SK-MEL-5 (cell line): ENCODE measurements around the gene PRKAG2. TPM values are rescaled to one million over a fixed set of nuclear protein-coding genes. Genes with fewer than 3 reads are reported as not detected.

Experiments used
- DNase-seq: peaks from one replicate; pipeline ENCODE4 v3.0.0-alpha.2; 2016; ENCODE audit warnings: low read depth, low spot score
- in situ Hi-C: cut with HindIII; loops from 2 replicates; pipeline ENCODE4 v1.10.0; 2016; ENCODE audit warnings: low sequenced_read_pairs, high pct_unique_total_duplicates, low pct_unique_long_range_greater_than_20kb
- total RNA-seq: library from RNA; depleted of rRNA; stranded (reverse); fragments of >200 nt; shearing (Covaris generic); gene quantifications from 2 replicates; pipeline ENCODE4 v1.2.3, GENCODE V29; 2014

The PRKAG2 gene
- total RNA-seq, 1 experiment from 2014 or later = 8.8 TPM

DNA sequence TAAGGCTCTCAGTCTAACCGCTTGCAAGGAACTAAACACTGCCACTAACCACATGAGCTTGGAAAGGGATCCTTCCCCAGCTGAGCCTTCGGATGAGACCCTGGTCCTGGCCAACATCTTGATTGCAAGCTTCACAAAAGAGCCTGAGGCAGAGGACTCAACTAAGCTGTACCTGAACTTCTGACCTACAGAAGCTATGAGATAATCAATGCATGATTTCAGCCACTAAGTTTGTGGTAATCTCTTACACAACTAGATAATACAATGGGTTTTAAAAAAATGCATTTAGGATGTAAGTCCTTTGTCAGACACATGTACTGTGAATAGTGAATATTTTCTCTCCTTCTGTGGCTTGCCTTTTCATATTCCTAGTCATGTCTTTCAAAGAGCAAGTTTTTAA is 231.6 kb downstream of the PRKAG2 start:
- DNase-seq = no peak
- in situ Hi-C loops = no loop called here

DNA sequence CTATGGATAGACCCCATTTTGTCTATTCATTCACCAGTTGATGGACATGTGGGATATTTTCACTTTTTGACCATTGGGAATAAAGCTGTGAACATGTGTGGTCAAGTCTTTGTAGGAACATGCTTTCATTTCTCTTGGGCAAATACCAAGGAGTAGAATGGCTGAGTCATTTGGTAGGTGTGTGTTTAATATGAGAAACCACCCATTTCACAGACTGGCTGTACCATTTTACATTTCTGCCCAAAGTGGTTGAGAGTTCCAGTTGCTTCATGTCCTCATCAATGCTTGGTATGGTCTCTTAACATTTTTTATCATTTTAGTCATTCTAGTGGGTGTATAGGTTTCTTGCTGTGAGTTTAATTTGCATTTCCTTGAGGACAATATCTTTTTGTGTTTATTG is 232.4 kb downstream of the PRKAG2 start:
- in situ Hi-C loops = no loop called here
- DNase-seq = no peak

DNA sequence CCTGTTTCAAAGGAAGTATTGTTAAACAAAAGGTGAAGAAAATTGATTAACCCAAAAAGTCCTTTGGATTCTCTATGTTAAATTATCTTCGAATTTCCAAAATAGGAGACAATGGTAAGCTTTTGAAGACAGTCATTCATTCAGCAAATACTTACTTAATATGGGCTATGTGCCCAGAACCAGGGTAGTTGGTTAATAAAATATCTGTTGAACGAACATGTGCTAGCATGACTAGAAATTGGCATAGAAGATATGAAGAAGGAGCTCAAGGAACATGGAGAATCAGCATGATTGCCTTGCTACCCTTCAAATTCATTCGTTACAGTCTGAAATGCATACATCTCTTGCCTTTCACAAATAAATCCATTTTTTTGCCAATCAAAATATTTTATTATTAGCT is 234.2 kb downstream of the PRKAG2 start:
- DNase-seq = no peak
- in situ Hi-C loops = no loop called here

DNA sequence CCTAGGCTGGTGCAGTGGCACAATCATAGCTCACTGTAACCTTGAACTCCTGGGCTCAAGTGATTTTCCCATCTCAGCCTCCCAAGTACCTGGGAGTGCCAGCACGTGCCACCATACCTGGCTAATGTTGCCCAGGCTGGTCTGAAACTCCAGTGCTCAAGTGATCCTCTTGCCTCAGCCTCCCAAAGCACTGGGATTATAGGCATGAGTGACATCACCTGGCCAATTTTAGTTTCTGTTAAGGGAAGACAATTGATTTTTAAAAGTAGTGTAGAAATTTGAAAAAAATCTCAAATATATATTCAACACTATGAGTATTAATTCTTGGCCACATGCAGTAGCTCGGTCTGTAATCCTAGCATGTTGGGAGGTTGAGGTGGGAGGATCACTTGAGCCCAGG is 235.3 kb downstream of the PRKAG2 start:
- in situ Hi-C loops = no loop called here

DNA sequence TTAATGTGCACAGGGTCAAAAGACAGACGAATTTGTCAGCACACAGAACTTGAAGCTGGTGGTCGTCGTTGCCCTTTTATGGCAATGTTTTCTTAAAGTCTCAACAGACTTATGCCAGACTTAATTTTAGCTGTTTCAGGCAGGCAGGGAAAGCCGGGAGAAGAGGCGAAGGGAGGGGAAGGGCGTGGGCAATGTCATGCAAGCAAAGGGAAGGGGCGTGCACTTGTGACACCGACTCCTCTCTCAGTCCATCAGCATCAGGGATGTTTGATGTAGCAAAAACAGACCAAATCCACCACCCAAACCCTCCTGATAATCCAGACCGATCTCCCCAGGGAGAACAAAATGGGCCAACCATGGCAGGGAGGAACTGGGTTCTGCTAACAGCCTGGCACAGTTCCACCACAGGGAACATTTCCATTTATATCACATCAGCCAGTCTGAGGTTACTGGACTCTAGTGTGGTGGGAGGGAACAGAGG is 239.1 kb downstream of the PRKAG2 start:
- in situ Hi-C loops = no loop called here
- no peak for DNase-seq

More for the DNA sequence above, 235.3 kb downstream of the PRKAG2 start:
- no peak for DNase-seq

DNA sequence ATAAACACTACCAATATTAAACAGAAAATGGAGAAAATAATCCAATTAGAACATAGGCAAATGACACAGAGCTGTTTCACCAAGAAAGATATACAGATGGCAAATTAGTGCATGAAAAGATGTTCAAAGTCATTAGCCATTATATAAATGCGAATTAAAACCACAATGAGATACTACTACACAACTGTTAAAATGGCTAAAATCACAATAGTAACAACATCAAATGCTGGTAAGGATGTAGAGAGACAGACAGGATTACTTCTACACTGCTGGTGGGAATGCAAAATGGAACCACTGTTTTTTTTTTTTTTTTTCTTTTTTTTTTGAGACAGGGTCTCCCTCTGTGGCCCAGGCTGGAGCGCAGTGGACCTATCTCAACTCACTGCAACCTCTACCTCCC is 242.3 kb downstream of the PRKAG2 start:
- in situ Hi-C loops = no loop called here
- DNase-seq = no peak

DNA sequence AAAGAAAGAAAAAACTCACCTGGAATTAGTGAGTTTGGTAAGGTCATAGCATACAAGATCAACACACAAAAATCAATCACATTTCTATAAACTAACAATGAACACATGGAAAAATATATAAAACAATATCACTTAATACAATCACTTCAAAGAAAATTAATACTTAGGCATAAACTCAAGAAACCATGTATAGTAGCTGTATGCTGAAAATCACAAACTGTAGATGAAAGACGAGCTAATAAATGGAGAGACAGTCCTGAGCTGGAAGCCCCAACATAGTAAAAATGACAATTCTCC is 243.5 kb downstream of the PRKAG2 start:
- in situ Hi-C loops = no loop called here
- DNase-seq = no peak

DNA sequence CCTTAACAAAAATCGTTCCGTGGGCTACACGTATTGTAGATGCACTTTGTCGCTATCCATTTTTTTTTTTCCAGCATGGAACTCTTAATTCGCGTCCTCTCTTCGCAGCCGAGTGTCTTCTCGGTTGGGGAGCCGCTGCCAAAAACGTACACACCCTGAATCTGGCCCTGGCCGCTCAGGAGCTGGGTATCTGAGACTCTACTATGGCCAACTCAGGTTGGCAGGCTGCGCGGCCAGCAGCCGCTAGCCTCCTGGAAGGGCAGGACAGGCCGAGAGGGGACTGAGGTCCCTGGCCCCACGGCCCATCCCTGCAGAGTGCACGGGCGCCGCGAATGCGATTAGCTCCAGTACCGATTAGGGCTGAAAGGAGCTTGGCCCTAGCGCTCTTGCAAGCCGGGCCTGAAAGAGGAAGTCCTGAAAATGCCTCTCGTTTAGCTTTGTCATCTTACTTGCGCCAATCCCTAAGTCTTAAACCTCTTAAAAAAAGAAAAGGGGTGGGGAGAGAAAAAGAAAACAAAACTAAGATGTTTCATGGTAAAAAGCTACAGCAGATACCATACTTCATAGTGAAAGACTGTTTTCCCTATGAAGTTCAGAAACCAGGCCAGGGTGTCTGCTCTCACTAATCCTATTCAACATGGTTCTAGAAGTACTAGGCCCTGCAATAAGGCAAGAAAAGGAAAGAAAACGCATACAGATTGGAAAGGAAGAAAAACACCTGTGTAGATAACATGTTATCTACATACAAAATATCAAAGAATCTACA is 244.0 kb downstream of the PRKAG2 start:
- DNase-seq = no peak
- in situ Hi-C loops = no loop called here

DNA sequence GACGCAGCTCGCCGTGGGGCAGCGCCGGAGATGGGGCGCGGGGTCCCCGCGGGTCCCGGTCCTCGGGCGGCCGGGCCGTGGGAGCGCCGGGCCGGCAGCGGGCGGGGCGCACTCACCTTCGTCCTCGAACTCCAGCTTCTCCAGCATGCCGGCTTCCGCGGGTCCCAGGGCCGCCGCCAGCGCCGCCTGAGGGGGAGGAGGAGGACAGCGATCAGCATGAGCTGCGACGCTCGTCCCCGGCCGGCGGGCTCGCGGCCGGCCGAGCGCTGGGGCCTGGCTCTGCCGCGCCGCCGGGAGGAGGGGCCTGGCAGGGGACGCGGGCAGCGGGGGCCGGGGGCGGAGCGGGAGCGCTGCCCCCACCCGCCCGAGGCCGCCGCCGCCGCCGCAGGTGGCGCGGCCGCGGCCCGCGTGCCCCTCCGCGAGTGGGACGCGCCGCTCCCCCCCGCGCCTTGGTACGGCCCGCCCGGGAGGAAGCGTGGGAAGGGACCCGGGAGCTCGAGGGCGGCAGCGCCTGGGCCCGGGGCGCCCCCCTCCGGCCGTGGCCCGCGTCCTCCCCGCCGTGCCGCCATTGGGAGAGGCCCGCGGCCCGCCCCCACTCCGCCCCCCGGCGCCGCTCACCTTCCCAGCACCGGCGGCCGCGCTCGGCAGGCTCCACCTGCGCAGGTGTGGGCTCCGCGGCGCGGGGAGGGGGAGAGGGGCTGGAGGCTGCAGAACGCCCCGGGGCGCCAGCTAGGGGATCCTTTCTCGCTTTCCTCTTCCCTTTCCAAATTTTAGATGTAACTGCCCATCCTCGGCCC is 244.8 kb downstream of the PRKAG2 start:
- in situ Hi-C loops = no loop called here
- DNase-seq = peak; percentile 59

DNA sequence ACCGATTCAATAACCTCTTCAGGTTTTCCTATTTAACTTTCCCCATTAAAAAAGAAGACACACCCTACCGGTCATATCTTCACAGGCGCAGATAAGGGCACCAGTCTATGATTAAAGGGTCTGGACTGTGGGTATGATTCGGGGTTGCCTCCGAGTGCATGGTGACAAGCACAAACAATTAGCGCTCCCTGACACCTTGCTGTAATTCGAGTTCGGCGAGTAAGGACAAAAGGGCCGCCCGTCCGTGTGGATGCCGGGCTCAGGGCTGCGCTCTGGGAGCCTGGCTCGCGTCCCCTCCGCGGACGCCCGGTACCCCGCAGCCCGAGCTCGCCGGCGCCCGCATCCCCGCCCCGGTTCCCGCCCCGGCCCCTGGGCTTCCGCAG is 245.4 kb downstream of the PRKAG2 start:
- in situ Hi-C loops = no loop called here
- DNase-seq = peak; percentile 38

DNA sequence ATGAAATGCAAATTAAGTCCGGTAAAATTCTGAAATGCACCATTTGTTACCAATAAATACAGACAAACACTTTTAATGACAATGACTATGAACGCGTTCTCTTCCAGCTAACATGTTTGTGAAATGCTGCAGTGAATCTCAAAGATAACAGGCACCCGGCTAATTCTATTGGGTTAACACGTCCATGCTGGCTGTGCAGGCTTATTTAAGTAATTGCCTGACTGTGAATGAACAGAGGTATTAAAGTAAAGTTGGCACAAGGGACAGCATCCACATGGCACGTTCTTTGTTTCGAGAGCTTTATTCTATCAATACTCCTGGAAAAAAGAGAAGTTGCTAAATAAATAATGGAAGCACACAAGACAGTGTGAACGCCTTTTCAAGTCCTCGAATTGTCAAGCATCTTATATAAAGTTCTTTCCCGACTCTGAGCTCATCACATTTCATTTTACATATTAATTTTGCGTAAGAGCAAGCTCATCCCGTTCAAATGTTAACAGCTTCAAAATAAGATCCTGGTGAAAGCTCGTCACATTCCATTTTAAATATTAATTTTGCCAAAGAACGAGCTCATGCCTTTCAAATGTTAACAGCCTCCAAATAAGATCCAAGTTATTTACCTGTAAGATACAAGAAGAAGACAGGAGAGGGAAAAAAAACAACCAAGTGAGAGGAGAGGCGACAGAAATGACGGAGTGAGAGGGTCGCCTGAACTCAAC is 245.9 kb downstream of the PRKAG2 start:
- DNase-seq = no peak
- in situ Hi-C loops = no loop called here

DNA sequence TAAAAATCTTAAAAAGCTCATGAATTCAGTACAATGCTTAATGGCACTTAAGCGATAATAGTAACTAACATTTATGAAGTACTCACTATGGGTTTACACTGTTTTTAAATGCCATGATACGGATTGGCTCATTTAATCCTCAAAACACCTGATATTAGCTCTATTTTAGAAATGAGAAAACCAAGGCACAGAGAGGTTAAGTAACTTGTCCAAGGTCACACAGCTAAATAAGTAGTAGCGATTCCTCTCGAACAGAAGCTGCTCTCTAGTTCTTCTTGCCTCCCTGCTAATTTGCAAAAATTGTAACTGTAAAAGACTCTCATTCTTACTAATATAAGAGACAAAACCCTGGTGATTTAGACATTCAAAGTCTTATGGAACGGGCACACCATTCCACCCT is 246.6 kb downstream of the PRKAG2 start:
- DNase-seq = no peak
- in situ Hi-C loops = no loop called here

DNA sequence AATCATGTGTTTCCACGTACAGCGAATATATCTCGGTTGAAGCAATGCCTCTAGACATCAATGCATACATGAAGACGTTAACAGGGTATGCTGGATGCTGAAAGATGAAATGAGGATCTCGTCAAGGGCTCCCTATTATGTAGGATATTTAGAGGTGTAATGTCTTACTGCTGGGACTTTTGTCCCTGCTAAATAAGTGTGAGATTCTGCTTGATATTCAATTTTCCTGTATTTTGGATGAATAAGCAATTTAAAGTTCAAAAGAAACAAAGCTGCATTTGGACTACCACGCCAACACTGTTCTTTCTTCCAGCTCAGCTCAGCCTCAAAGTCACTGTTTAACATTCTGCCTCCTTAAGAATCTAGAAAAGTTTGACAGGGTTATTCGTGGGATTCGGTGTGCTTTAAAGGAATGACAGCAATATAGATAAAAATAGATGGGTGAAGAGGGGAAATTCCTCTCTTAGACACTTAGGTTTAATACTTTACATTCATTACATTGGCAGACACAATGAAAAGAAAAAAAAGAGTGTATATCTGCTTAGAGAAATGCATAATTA is 247.1 kb downstream of the PRKAG2 start:
- in situ Hi-C loops = no loop called here
- DNase-seq = no peak

DNA sequence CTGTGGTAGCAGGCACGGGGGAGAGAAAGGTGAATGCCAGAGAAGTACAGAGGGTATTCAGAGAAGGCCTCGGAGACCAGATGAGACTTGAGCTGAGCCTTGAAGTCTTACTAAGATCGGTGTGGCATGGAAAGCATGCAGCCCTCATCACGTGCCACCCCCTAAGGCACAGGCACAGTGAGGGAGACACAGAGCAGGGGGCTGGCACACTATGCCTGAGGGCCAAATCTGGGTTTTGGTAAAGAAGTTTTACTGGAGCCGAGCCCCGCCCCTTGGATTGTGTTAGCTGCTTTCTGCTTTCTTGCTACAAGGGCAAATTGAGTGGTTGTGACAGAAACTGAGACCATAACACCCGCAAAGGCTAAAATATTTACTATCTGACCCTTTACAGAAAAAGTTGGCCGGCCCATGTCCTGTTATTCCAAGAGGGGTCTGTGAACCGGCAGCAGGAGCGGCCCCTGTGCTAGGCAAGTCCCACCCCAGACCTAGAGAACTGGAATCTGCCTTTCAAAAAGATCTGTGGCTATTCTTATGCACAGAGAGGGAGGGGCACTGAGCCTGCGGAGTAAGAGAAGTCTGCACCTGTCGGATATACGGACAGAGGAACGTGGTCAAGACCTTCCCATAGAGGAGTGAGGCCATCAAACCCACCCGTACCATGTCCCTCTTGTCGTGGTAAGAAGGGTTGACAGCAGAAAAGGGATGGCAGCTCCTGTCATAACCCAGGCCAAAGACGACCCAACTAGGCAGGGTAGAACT is 247.9 kb downstream of the PRKAG2 start:
- DNase-seq = no peak
- in situ Hi-C loops = no loop called here

DNA sequence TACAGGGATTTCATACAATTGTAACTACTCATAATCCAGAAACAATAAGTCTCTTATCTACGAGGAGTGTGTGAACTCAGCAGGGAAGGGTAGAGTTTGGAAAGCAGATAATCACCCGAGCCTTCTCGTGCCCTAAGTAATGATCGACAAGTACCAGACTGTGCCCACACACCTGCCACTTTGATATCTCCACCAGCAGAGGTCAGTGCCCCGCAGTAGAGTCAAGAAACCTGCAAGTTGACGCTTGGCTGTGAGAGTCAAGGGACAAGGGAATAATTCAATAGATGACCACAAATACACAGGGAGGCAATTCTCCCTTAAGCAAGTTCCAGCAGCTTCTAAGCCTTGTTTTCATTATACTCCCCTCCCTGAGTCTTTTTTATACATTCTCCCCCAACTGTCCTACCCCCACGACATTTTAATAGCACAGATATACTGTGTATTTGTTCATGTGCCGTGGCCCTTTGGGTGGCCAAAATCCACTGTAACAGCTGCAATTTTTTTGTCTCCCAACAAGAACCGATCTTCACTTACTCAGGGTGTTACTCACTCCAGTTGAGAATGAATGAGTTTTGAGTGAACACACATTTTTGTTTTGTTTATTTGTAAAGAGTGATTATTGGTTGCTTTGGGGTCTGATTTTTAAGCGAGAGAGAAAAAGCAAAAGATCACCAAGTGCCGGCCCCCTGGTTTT is 250.3 kb downstream of the PRKAG2 start:
- peak; percentile 85 for DNase-seq
- in situ Hi-C loops = no loop called here

DNA sequence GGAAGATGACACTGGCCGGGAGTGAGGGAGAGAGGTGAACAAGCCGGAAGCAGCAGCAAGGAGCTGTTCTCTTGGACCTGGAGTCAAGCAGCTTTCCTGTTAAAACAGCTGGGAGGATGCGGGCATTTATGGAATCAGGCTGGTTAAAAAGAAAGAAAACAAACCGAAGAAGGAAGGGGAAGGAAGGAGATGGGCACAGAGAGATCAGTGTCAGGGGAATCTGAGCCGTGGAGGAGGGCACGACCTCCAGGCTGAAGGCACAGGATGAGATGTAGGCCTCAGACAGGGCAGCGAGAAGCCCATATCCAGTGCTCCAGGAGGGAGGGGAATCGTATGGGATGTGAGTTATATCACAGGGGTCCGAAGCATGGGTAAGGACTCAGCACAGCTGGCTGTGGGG is 251.3 kb downstream of the PRKAG2 start:
- in situ Hi-C loops = no loop called here
- no peak for DNase-seq

DNA sequence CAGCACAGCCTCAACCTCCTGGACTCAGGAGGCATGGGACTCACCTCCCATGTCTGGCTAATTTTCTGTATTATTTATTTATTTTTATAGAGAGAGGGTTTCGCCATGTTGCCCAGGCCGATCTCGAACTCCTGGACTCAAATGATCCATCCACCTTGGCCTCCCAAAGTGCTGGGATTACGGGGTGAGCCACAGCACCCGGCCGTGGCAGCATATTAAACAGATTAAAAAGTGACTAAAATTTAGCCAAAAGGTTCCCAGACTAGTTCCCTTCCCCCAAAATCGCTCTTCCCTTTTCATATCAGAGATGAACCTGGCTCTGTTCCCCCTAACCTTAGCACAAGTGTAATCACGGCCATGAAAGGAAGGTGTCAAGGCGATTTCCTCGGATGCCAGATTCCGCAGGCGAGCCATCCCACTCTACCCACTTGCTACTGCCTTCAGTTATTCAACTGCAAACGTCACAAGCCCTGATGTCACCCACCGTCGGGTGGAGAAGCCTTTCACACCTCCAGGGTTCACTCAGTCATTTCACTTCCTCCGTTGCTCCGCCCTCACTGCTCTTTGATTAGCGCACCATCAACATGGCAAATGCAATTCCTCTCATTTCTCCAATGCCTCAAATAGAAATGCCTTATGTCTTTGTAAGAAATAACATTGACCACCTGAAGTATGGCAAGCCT is 252.5 kb downstream of the PRKAG2 start:
- no peak for DNase-seq
- in situ Hi-C loops = no loop called here
